NOMO-1 (cell line): ENCODE data around the gene CBLN3.
A peak's percentile ranks its signal among the peaks of the same experiment; 100 is the strongest.

Experiments
- DNase-seq, 2 experiments: peaks; one replicate each; lab custom pipeline; 2025; ENCODE audit not compliant: unreplicated experiment in 2 of 2; lab: John Stamatoyannopoulos, UW

The CBLN3 gene

DNA sequence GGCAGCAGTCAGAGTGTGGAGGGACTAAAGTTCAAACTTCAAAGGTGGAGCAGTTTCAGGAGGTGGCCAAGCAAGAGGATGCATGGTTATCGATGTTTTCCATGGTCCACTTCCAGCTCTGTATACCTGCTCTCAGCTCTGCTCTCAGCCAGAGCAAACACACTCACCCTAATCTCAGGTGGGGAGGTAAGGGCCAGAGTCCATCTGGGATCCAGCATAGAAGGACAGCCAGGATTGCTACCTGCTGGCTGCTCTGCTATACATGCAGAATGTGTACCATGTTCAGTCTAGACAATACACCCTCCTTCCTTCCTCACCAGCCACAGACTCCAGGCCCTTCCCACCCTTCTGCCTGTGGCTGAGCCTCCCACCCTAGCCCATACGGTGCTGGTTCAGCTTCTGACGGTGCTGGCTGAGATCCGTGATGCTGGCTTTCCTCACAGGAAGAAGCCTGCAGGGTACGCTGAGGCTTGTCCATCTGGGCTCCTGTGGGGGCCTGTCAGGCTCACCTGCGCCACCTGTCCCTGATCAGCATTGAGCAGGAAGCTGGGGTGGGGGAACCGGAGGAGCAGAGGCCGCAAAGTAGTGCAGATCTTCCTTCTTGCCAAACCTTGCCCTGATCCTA, 2.4 kb downstream of the CBLN3 start:
- no peak for DNase-seq

GRCh38 chr14:24426150-24426911, 3.1 kb downstream of the CBLN3 start:
- DNase-seq = no peak

GRCh38 chr14:24425704-24426103, 3.8 kb downstream of the CBLN3 start:
- DNase-seq = no peak

GRCh38 chr14:24422694-24423601, 6.5 kb downstream of the CBLN3 start:
- DNase-seq = no peak

- peak in 1 of 2 experiments; percentile 11 for DNase-seq
Measured at GRCh38 chr14:24422261-24422660, 7.2 kb downstream of the CBLN3 start.

DNA sequence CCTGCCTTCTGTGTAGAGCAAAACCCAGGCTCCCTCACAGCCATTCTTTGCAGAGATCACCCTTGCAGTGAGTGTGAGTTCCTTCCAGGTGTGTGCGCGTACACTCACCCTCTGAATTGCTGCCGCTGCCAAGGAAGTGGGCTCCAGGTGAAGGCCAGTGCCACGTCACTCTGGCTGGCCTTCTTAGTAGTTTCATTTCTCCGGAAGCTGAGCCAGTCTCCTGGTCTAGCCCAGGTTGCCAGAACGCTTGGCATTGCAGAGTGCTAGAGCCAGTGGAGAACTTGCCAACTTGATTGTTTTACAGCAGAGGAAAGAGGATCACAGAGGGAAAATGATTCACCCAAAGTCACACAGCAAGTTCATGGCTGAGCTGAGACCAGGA, 11.0 kb downstream of the CBLN3 start:
- DNase-seq = no peak

DNA sequence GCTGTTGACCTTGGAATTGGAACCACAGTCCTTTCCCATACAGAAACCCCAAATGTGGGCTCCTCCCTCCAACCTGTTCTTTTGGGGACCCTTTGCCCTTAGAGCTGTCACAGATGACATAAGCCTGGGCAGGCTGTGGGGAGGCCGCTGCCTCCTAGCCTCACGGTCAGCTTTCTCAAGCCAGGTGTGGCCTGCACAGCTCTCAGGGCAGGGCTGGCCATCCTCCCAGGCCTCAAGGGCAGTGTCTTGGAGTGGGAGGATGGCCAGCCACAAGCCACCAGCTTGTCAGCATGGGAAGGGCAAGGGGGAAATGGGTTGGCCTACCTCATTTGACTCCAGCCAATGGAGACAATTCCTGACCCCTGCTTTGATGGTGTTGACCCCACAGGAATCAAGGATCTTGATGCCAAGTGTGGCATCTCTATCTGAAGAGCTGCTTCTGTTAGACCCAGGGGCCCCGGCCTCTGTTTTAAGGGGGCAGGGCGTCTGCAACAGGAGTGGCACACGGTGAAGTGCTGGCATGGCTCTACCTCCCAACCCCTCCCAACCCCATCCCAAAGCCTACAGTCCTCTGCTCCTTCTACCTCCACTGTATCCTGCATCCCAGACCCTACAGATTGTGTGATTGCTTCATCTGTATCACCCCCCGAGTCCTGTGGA, 11.5 kb downstream of the CBLN3 start:
- DNase-seq = no peak

GRCh38 chr14:24416932-24417619, 12.4 kb downstream of the CBLN3 start:
- DNase-seq = no peak

- no peak for DNase-seq
Measured at GRCh38 chr14:24416254-24416931, 13.1 kb downstream of the CBLN3 start.

- no peak for DNase-seq
Measured at GRCh38 chr14:24415421-24416253, 13.8 kb downstream of the CBLN3 start.

DNA sequence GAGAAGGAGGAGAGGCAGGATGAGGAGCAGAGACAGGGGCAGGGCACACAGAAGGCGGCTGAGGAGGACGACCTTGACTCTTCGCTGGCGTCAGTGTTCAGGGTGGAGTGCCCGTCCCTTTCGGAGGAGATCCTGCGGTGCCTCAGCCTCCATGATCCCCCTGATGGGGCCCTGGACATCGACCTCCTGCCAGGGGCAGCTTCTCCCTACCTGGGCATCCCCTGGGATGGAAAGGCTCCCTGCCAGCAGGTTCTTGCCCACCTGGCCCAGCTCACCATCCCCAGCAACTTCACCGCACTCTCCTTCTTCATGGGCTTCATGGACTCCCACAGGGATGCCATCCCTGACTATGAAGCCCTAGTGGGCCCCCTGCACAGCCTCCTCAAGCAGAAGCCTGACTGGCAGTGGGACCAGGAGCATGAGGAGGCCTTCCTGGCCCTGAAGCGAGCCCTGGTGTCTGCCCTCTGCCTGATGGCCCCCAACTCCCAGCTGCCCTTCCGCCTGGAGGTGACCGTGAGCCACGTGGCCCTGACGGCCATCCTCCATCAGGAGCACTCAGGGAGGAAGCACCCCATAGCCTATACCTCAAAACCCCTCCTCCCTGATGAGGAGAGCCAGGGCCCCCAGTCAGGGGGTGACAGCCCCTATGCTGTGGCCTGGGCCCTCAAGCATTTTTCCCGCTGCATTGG, 14.6 kb downstream of the CBLN3 start:
- DNase-seq = no peak

DNA sequence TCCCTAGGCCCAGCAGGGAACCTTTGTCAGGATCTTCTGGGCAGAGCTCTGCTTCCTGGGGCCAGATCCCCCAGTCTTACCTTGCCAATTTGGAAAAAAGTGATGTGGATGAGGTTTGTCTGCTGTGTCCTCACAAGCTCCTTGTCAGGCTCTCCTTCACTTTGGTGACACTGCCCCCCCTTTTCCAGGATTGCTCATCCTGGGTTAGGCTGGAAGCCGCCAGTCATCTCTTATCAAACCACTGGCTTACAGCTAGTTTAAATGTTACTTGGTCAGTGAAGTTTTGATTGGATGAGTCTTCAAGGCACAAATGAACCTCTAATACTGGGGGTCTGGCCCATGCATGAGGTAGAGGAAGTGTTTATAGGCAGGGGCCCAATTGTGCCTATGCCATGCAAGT, 15.4 kb downstream of the CBLN3 start:
- no peak for DNase-seq

- DNase-seq = peak; percentile 20 to 32
Measured at GRCh38 chr14:24411443-24412389, 17.8 kb downstream of the CBLN3 start.

DNA sequence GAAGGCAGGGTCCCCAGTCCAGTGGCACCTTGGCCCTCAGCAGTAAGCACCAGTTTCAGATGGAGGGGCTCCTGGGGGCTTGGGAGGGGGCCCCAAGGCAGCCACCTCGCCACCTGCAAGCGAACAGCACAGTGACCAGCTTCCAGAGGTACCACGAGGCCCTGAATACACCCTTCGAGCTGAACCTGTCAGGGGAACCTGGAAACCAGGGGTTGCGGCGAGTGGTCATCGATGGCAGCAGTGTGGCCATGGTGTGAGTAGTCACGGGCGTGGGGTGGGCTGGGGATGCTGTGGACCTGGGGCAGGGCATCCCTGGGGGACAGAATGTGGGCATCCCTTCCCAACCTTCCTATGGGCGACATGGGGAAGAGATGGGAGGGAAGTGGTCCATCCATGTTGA, 19.5 kb downstream of the CBLN3 start:
- DNase-seq = no peak

GRCh38 chr14:24409192-24409591, 20.3 kb downstream of the CBLN3 start:
- no peak for DNase-seq

GRCh38 chr14:24408764-24409163, 20.7 kb downstream of the CBLN3 start:
- no peak for DNase-seq

DNA sequence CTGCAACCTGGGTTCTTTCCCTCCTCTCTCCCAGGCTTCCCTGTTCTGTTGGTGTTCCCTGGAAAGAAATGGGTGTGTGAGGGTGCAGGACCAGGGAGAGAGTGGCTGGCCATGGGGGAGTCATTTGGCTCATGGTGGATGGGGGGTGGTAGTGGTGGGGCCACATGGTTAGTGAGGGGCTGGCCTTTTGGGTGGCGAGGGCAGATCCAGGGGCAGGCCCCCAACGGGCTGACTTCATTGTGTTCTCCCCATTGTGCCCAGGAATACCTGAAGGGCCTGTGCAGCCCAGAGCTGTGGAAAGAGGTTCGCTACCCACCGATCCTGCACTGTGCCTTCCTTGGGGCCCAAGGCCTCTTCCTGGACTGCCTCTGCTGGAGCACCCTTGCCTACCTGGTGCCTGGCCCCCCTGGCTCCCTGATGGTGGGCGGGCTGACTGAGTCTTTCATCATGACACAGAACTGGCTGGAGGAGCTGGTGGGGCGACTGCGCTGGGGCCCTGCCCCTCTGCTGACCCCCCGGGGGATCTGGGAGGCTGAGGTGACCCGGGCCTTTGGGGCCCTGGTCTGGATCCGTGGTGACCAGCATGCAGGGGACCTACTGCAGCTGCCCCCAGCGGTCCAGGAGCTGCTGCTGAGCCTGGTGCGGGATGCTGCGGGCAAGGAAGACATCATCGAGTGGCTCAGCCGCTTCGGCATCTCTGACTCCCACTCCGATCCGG, 21.7 kb downstream of the CBLN3 start:
- no peak for DNase-seq
